HG03097 (cell line): ENCODE measurements around the gene BNIP2.
"Not testable (repeated sequence)": the region's sequence is repeated elsewhere in the genome, so short reads cannot be mapped to it uniquely, and the experiment has no call there.

Experiments
- ATAC-seq: cut with Tn5 transposase; IDR thresholded peaks from one replicate; pipeline ENCODE4 v1.9.1; 2021; ENCODE audit not compliant: unreplicated experiment, low FRiP score

The BNIP2 gene

DNA sequence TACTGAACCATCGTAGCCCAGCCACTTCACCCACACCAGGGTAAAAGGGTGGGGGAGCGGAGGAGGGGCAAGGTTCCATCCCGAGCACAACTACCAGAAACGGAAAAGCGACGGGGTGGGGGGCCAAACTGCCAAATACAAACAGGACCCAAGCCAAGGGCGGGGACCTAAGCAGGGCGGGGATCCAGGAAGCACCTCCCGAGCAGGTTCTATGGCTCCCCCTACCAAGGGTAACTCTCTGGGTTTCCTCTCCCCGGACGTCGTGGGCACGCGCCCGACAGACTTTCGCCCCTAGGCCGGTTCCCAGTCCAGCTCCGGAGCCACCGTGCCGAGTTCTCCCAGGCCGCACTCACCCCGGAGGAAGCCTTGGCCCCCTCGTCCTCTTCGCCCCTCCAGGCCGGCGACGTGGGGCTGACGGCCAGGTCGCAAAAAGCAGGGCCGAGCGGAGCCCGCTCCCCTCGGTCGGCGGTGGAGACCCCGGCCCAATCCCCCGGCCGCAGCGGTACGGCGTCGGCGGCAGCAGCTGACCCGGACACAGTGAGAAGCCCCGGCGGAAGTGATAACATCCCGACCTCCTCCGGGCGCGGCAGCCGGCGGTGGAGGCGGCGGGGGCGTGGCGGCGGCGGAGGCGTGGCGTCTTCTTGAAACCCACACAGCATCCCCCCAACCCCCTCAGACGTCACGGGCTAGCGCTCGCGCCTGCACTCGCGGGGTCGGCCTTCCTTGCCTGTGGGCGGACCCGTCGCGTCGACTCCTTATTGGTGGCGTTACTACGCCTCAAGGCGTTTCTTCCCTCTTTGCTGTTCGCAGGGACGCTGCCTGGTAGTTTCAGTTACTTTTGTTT lies at the start of gene BNIP2:
BNIP2 (minus strand) TSS at position 539 of the 844 bp plus-strand sequence. CDS start 6,863 bp downstream, outside the sequence.
- peak; percentile 63 for ATAC-seq

- ATAC-seq = no peak
Measured at GRCh38 chr15:59738676-59739075, 49.6 kb upstream of the BNIP2 start.

DNA sequence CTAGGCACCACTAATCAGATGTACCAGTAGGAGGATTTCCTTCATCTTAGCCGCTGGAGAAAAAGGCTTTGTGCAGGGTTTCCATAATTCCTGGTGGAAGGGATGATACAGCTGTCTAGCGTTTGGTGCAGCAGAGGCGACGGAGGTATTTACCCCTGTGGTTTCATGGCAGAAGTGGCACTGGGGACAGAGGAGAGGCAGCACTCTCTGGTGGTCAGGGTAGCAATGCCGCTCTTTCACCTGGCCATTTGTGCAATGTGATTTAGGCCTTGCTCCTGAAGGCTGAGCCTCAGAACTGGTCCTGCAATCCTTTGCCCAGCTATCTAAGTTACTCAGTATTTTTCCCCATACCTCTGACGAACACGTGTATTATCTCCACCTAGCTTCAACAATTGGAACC lies 47.1 kb upstream of the BNIP2 start:
- no peak for ATAC-seq

GRCh38 chr15:59725151-59725486 lies 36.0 kb upstream of the BNIP2 start:
- ATAC-seq = no peak

GRCh38 chr15:59723687-59724346 lies 34.7 kb upstream of the BNIP2 start:
- no peak for ATAC-seq

DNA sequence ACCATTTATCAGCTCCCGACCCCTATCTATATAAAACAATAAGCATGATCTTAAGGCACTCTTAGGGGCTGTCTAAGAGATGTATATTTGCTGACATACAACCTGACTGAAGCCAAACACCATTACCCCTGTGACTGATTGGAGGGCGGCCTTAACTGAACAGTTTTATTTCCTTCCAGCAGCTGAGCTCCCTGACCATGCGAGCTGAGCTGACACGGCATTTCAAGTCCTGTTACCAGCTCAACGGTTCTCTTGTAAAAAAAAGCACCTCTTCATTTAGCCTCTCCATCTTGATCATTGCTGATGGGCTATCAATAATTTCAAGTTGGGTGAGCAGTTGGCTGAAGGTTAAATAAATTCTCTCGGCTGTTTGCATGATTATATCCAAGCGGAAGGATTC lies 33.4 kb upstream of the BNIP2 start:
- no peak for ATAC-seq

- no peak for ATAC-seq
Measured at GRCh38 chr15:59722037-59722436, 32.9 kb upstream of the BNIP2 start.

DNA sequence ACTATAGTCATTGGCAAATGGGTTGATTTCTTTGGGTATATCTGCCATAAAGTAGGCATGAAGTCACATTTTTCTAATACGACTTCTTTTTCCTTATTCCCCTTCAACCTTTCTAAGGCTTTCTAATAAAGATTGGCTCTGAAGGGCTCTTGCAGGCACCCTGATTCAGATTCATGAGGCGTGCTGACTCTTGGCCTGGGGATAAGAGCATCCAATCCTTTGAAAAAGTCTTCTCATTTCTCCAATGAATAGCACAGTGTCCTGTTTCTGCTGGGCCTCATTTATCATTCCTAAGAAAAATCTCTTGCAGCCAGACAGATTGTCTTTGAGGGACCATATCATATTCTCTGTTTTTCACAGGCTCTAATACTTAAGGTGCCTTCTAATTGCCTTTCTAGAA lies 32.3 kb upstream of the BNIP2 start:
- no peak for ATAC-seq

DNA sequence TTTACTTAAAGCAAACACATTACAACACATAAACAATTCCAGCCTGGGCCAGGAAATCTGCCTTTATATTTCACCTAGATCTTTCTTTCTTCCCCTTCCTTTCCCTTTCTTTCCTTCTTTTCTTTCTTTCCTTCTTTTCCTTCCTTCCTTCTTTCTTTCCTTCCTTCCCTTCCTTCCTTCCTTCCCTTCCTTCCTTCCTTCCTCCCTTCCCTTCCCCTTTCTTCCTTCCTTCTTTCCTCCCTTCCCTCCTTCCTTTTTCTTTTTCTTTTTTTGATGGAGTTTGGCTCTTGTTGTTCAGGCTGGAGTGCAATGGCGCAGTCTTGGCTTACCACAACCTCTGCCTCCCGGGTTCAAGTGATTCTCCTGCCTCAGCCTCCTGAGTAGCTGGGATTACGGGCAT lies 24.1 kb upstream of the BNIP2 start:
- no peak for ATAC-seq

DNA sequence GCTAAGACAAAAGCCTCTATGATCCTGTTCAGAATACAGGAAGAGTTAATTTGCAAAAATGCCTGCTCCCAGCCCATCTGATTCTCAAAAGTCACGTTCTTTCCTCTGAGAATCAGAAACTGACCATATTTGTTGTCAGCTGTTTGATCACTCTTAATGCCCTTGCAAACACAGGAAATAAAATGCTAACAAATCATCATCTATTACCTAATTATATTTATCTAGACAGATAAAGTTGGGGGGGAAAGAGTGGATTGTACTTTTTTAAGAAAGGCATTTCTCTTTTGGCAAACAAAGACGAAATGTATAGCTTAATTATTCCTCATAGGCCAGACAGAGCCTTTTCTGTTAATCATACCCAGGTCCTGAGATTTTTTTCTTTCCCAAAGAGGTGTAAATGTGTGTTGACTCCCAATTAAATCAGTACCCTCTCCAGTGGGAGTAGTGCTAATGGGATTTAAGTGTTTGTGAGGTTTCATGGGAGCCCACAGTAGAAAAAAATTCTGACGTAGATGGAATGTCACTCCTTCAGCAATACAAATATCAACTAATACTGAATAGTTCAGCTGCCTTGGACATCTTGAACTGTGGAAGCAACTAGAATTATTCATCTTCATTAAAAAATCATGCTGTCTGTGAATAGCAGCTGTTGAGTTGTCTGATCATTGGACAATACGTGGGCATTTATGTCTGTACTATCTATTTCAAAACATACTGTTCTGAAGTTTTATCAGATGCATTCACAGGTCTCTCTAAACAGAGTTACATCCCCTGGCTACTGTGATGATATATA lies 22.5 kb upstream of the BNIP2 start:
- ATAC-seq = no peak

GRCh38 chr15:59707619-59708018 lies 18.5 kb upstream of the BNIP2 start:
- ATAC-seq = no peak

- no peak for ATAC-seq
Measured at GRCh38 chr15:59703979-59704796, 15.1 kb upstream of the BNIP2 start.

DNA sequence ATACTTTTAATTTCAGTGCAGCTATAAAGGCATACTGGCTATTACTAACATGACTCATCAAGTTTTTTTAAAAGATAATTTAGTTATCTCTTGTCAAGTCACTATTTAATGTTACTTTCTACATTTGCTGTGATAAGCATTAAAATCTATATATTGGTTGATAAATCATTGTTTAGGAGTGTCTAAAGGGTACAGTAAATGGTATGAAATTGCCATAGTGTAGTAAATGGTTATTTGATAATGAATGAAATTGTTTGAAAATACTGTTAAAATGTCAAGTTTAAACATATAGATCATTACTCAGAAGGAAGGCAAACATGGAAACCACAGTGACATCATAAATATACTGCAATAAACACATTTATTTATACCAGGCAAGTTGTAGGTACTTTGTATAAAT lies 13.2 kb upstream of the BNIP2 start:
- ATAC-seq = no peak

DNA sequence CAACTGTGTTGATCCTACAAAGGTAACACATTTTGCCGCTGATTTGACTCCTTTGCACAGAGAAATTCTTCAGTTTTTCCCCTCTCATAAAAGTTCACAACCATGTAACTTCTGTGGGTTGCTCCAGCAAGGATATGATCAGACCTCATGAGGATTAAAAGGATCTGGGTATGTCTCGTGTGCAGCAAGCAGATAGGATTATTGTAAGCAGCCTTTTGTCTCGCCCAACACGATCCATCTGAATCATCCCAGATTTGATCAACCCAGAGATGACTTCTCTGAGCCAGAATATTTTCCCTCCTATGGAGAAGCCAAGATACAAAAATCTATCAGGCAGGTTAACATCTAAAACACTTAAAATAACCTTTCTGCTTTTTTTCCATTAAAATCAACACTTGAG lies 12.8 kb upstream of the BNIP2 start:
- no peak for ATAC-seq

- no peak for ATAC-seq
Measured at GRCh38 chr15:59699810-59700431, 10.8 kb upstream of the BNIP2 start.

DNA sequence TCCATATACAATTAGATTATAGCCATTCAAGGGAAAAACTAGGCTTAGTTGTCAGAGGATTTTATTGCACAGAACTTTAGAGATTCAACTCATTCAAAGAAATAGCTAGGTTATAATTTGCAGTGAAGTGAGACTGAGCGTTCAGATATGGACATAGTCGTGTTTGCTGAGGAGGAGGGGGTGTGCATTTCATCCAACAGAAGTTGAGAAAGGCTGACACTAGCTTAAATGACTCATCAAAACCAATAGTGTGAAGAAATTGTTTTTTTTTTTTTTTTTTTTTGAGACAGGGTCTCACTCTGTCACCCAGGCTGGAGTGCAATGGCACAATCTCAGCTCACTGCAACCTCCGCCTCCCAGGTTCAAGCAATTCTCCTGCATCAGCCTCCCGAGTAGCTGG lies 8.9 kb upstream of the BNIP2 start:
- not testable (repeated sequence) for ATAC-seq

DNA sequence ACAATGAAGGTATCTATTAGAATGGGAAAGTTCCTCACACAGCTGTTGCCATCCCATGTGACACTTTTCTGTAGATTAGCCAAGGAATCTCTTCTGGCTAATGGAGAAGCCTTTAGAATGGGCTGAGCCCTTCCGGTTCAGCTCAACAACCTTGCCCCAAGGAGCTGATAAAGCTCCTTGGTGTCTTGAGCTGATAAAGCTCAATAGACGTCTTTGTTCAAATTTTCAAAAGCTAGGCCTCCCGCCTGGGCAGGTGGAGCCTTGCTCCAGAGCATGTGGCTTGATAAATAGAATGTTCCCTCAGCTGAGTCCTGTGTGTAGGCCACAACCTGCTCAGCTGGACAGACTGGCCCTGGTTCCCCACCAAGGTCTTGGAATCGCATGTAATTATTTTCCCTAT lies 7.2 kb upstream of the BNIP2 start:
- ATAC-seq = no peak

GRCh38 chr15:59694779-59695178 lies 5.7 kb upstream of the BNIP2 start:
- ATAC-seq = no peak

DNA sequence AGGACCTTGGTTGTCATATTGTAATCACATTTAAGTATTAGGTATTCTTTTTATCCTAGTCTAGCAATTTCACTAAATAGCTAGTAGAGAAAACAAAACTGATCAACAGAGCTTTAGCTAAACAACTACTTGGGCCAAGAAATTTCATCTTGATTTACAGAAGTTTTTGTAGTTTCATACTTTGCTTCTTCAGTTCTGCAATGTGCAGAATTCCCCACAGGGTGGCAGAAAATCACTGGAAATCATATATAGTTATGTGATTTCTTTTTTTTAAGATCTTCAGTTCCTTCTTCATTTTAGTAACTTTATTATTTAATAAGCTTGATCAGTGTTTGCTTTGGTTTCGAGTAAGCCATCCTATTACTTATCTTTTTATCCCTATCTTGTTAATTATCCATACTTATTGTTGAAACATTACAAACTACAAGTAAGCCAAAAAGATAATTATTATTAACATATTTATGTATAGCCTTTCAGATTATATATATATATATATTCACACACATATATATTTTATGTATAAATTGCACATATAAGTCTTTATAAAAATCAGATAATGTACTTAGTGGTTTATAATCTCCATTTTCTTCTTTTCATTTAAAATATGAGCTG lies 2.2 kb upstream of the BNIP2 start:
- no peak for ATAC-seq
